HG03571 (cell line): ENCODE results near the gene PTMS.
"Not testable (repeated sequence)": the region's sequence is repeated elsewhere in the genome, so short reads cannot be mapped to it uniquely, and the experiment has no call there.

Source experiments
- ATAC-seq: cut with Tn5 transposase; IDR thresholded peaks from one replicate; pipeline ENCODE4 v1.9.1; 2021; ENCODE audit not compliant: unreplicated experiment

The PTMS gene

GRCh38 chr12:6765634-6766581, at the start of gene PTMS:
TSS of gene PTMS (plus strand) at chr12:6766363. CDS start at chr12:6766706, 343 bp downstream.
- peak; percentile 9 for ATAC-seq

GRCh38 chr12:6716874-6717437, 49.2 kb upstream of the PTMS start:
- no peak for ATAC-seq

GRCh38 chr12:6722863-6723262, 43.3 kb upstream of the PTMS start:
- ATAC-seq = no peak

- peak; percentile 89 for ATAC-seq
Observed at GRCh38 chr12:6723607-6724408, 42.4 kb upstream of the PTMS start, which contains the start of gene COPS7A. TSS of gene COPS7A (plus strand) at chr12:6724046. CDS start at chr12:6724657, 611 bp downstream.

- peak; percentile 17 for ATAC-seq
Observed at GRCh38 chr12:6724409-6724797, 41.8 kb upstream of the PTMS start.

GRCh38 chr12:6725350-6725749, 40.8 kb upstream of the PTMS start:
- ATAC-seq = no peak

- ATAC-seq = no peak
Observed at GRCh38 chr12:6729186-6729585, 37.0 kb upstream of the PTMS start.

- no peak for ATAC-seq
Observed at GRCh38 chr12:6730169-6730568, 36.0 kb upstream of the PTMS start.

- no peak for ATAC-seq
Observed at GRCh38 chr12:6734506-6735387, 31.4 kb upstream of the PTMS start.

- ATAC-seq = no peak
Observed at GRCh38 chr12:6735448-6736191, 30.5 kb upstream of the PTMS start.

GRCh38 chr12:6736754-6737153, 29.4 kb upstream of the PTMS start:
- no peak for ATAC-seq

- ATAC-seq = not testable (repeated sequence)
Observed at GRCh38 chr12:6742080-6742479, 24.1 kb upstream of the PTMS start.

GRCh38 chr12:6742834-6743233, 23.3 kb upstream of the PTMS start:
- ATAC-seq = no peak

- ATAC-seq = not testable (repeated sequence)
Observed at GRCh38 chr12:6743300-6743699, 22.9 kb upstream of the PTMS start.

GRCh38 chr12:6745741-6746525, 20.2 kb upstream of the PTMS start:
- no peak for ATAC-seq

- ATAC-seq = no peak
Observed at GRCh38 chr12:6747216-6747615, 18.9 kb upstream of the PTMS start.

GRCh38 chr12:6748761-6749160, 17.4 kb upstream of the PTMS start:
- ATAC-seq = no peak

GRCh38 chr12:6750506-6750905, 15.7 kb upstream of the PTMS start:
- no peak for ATAC-seq

GRCh38 chr12:6751767-6752166, 14.4 kb upstream of the PTMS start:
- no peak for ATAC-seq
